Right atrium auricular region (tissue), 2 donors: ENCODE measurements around the gene AVPI1. TPM values are rescaled to one million over a fixed set of nuclear protein-coding genes. Genes with fewer than 3 reads are reported as not detected.
"Not testable (repeated sequence)": the region's sequence is repeated elsewhere in the genome, so short reads cannot be mapped to it uniquely, and the experiment has no call there.

Experiments
- DNase-seq: peaks from one replicate; pipeline ENCODE4 v3.0.0-alpha.2; 2019; ENCODE audit warnings: low spot score
- H3K27ac ChIP-seq, 2 donors: fragments of 200-600 bp; sonication (generic); 1 replicate in 1 of 2; 2 replicates in 1 of 2; pipeline ENCODE4 v1.5.1; 2016 to 2019
- H3K27me3 ChIP-seq, 2 donors: fragments of 200-600 bp; sonication (generic); one replicate each; pipeline versions ENCODE4 v1.5.1 to v1.6.0; 2017 to 2019
- H3K36me3 ChIP-seq: fragments of 200-600 bp; sonication (generic); one replicate; pipeline ENCODE4 v1.5.1; 2016
- H3K4me1 ChIP-seq, 2 donors: fragments of 200-600 bp; sonication (generic); one replicate each; pipeline versions ENCODE4 v1.5.1 to v1.6.0; 2017 to 2019
- H3K4me3 ChIP-seq, 2 donors: fragments of 200-600 bp; sonication (generic); 1 replicate in 1 of 2; 2 replicates in 1 of 2; pipeline ENCODE4 v1.5.1; 2017 to 2019; ENCODE audit warnings: mild to moderate bottlenecking in 1 of 2, moderate library complexity in 1 of 2
- H3K9me3 ChIP-seq, 2 donors: fragments of 200-600 bp; sonication (generic); one replicate each; pipeline ENCODE4 v1.5.1; 2019
- total RNA-seq, 2 donors: library from RNA; depleted of rRNA; stranded (reverse); fragments of >200 nt; gene quantifications; one replicate each; pipeline ENCODE4 v1.1.0, GENCODE V29; 2016
- TF ChIP-seq, protein P1 (sequence below), 2 donors: fragments of 200-600 bp; sonication (generic); IDR thresholded peaks; one replicate each; pipeline ENCODE4 v1.5.1; 2019; ENCODE audit warnings: antibody characterized with exemption in 2 of 2

Gene AVPI1
- total RNA-seq, 2 donors from 2014 or later = 10.5 to 23.7 TPM

DNA sequence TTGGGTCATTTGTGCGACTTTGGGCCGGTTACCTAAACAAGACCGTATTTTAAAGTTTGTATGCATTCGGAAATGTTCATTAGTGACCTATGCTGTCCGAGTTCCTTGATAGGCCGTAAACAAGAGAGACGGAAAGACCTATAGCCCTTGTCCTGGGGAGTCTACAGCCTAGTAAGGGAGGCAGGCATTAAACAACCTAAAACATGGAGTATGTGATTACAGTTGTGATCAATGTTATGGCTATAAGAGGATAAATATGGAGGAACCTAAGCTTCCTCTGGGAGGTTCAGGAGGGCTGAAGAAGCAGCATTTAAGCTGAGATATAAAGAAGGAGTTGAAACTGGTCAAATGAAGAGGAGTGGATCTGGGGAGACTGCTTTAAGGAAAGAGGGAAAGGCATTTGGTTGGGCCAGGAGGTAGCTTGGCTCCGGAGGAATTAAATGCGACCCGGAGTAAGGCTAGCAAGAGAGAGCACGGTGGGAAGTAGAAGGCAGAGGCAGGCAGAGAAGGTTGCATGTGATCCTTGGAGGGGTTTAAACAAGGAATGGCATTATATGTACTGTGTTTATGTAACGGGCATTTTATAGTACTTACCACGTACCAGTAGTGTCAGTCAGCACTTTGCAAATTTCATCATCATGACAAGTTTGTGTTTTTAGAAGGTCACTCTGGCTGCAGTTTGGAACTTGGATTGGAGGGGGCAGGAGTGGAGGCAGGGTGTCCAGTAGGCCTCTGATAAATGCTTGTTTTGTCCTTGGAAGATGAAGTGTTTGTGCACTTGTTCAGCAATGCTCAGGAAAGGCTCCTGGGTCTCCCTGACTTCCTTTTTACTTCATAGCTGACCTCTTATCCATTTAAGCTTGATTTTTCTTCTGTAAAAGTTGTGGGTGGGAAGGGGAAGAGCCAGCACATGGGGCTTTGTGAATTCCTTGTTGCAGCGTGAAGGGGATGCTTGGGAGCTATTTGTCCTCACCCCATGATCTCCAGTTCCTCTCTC, 1.0 kb upstream of the AVPI1 start:
- no peaks in the 10 kb centered on the region for H3K36me3 ChIP-seq
- H3K9me3 ChIP-seq = no peaks in the 10 kb centered on the region
- TF ChIP-seq, protein P1, sequence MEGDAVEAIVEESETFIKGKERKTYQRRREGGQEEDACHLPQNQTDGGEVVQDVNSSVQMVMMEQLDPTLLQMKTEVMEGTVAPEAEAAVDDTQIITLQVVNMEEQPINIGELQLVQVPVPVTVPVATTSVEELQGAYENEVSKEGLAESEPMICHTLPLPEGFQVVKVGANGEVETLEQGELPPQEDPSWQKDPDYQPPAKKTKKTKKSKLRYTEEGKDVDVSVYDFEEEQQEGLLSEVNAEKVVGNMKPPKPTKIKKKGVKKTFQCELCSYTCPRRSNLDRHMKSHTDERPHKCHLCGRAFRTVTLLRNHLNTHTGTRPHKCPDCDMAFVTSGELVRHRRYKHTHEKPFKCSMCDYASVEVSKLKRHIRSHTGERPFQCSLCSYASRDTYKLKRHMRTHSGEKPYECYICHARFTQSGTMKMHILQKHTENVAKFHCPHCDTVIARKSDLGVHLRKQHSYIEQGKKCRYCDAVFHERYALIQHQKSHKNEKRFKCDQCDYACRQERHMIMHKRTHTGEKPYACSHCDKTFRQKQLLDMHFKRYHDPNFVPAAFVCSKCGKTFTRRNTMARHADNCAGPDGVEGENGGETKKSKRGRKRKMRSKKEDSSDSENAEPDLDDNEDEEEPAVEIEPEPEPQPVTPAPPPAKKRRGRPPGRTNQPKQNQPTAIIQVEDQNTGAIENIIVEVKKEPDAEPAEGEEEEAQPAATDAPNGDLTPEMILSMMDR (IDR thresholded peaks at IDR 0.05) = no peak
- peak overlapping the region; percentile 94 to 97 for H3K27ac ChIP-seq
- peak overlapping the region; percentile 20 to 78 for H3K4me3 ChIP-seq
- peaks cover 0 to 53% of the 10 kb centered on the region in 2 donors for H3K4me1 ChIP-seq
- H3K27me3 ChIP-seq = no peaks in the 10 kb centered on the region
- DNase-seq = no peak

DNA sequence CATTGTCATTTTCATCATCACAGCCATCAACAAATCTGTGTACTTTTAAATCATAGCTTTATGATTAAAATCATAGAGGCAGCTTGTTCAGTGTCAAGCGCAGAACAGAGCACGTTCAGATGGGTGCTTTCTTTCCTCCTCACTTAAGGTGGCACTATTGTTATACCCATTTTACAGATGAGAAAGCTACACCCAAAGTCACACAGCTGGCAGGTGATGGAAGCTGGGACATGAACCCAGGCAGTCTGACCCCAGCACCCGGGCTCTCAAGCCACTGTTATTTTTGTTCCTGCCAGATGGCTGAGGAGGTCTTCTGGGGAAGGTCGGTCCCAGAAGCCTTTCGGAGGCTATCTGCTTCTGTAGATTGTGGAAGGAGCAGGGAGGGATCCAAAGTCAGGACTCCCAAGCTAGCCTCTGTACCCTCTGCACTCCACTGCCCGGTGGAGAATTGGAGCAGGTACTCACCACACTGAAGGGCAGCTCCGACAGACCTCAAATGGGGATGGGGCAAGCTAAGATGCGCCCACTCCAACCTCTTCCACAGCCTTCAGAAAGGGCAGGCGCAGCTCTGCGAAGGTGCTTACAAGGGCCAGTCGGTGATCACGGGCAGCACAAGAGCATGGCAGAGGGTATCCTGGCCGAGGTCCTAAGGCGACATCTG, 610 bp downstream of the AVPI1 start:
- Histone ChIP-seq H3K36me3 (no peaks in the 10 kb centered on the region), H3K4me3 (peak overlapping the region; percentile 78 to 90), H3K9me3 (no peaks in the 10 kb centered on the region), H3K4me1 (peaks cover 0 to 53% of the 10 kb centered on the region in 2 donors), H3K27ac (peak overlapping the region; percentile 94 to 97), H3K27me3 (no peaks in the 10 kb centered on the region)
- no peak for DNase-seq
- TF ChIP-seq, protein P1 (IDR thresholded peaks at IDR 0.05) = no peak

DNA sequence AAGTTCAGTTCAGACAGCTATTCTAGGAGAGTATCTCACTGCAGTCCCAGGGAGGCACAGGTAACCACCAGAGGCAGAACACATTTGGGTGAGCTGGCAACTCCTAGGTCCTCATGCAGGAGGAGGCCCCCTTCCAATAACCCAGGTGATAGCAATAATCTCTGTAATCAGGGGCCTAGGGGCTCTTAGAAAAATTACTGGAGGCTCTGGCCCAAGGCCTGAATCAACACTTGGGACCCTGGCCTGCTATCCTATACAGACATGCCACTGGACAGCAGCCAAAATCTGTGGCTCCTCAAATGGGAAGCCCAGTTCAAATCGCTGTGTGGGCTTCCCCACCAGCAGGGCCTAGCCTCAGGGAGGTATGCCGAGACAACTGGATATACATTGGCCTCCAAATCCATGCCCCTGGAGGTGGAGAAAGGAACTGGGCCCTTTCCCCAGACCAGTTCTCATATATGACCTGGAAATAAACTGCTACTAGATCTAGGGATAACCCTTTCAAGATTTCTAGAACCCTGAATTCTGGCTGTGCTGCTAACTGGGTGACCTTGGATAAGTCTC, 1.6 kb downstream of the AVPI1 start:
- Histone ChIP-seq H3K4me1 (peaks cover 0 to 53% of the 10 kb centered on the region in 2 donors), H3K27me3 (no peaks in the 10 kb centered on the region), H3K9me3 (no peaks in the 10 kb centered on the region), H3K27ac (peak overlapping the region; percentile 94 to 97), H3K36me3 (no peaks in the 10 kb centered on the region), H3K4me3 (peak overlapping the region; percentile 78 to 90)
- no peak for DNase-seq
- TF ChIP-seq, protein P1 (IDR thresholded peaks at IDR 0.05) = peak in 1 of 2 donors; percentile 30

DNA sequence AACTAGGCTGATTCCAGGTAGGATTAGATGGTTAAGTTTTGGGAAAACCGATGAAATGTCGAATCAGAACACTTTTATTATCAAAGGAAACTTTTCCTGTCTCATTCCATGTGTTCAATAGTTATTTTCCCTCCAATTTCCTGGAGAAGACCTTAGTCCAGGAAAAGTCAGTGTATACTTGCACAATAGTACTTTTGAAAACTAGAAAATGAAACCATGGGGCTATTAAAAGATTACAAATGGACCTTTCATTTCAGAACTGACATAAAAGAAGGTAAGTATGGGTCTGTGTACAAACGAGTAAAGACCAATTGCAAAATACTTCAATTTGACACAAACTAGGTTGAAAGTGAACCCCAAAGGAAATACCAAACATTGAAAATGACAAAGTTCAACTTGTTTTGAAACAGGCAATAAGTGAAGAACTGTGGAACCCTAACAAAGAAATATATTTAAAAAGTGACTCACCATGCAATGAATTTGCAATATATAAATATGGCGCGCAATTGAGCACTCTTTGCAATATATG, 2.1 kb downstream of the AVPI1 start:
- peak overlapping the region; percentile 94 to 97 for H3K27ac ChIP-seq
- DNase-seq = no peak
- H3K9me3 ChIP-seq = no peaks in the 10 kb centered on the region
- TF ChIP-seq, protein P1 (IDR thresholded peaks at IDR 0.05) = no peak
- peak overlapping the region; percentile 78 to 90 for H3K4me3 ChIP-seq
- peaks cover 0 to 53% of the 10 kb centered on the region in 2 donors for H3K4me1 ChIP-seq
- H3K27me3 ChIP-seq = no peaks in the 10 kb centered on the region
- H3K36me3 ChIP-seq = peaks cover under 1% of the 10 kb centered on the region

DNA sequence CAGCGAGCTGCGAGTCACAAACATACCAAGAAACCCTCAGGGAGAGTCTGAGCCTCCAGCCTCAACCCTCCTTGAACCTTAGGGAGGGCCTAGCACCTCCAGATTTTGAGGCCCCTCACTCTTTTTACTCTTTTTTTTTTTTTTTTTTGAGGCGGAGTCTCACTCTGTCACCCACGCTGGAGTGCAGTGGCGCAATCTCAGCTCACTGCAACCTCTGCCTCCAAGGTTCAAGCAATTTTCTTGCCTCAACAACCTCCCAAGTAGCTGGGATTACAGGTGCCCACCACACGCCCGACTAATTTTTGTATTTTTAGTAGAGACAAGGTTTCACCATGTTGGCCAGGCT, 2.7 kb downstream of the AVPI1 start:
- peaks cover 0 to 52% of the 10 kb centered on the region in 2 donors for H3K4me1 ChIP-seq
- not testable (repeated sequence) for H3K27me3 ChIP-seq, H3K9me3 ChIP-seq, H3K36me3 ChIP-seq, DNase-seq, H3K4me3 ChIP-seq
- H3K27ac ChIP-seq = peak overlapping the region; percentile 94 to 97
